IPS-18a (cell line): ENCODE data around the gene MALRD1.

Source experiments
- H3K27ac ChIP-seq: one replicate; pipeline ENCODE4 v1.5.1; 2013; ENCODE audit warnings: low read length
- H3K27me3 ChIP-seq: one replicate; pipeline ENCODE4 v1.6.1; 2013; ENCODE audit warnings: mild to moderate bottlenecking, low read length; ENCODE audit not compliant: control insufficient read depth, insufficient read depth
- H3K36me3 ChIP-seq: one replicate; pipeline ENCODE4 v1.6.1; 2013; ENCODE audit warnings: low read depth, low read length; ENCODE audit not compliant: control insufficient read depth
- H3K4me1 ChIP-seq: one replicate; pipeline ENCODE4 v1.6.1; 2013; ENCODE audit warnings: low read depth, low read length; ENCODE audit not compliant: control insufficient read depth
- H3K4me3 ChIP-seq: one replicate; pipeline ENCODE4 v1.5.1; 2013; ENCODE audit warnings: low read length
- H3K9ac ChIP-seq: one replicate; pipeline ENCODE4 v1.6.1; 2013; ENCODE audit warnings: mild to moderate bottlenecking, low read length, moderate library complexity
- H3K9me3 ChIP-seq: one replicate; pipeline ENCODE4 v1.6.1; 2013; ENCODE audit warnings: low read depth, low read length; ENCODE audit not compliant: control insufficient read depth

The MALRD1 gene

DNA sequence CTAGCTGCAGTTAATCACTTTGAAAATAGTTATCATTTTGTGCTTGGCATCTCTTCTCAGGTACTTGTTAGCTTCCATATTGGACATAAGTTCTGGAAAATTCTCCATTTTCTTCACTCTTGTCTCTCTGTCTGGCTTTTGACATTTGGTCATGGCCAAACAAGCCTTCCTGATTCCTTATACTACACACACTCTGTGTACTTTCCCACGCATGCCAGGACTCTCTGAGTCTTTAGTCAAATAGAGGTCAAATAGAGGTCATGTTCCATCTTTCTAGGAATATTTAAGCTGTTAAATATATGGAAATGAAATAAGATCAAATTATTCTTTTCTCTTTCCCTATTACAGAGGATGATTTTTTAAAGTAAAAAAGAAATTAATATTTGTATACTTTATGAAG, 532.1 kb downstream of the MALRD1 start:
- H3K9me3 ChIP-seq = no peaks in the 10 kb centered on the region
- no peaks in the 10 kb centered on the region for H3K4me1 ChIP-seq
- H3K9ac ChIP-seq = no peak overlapping the region
- no peak overlapping the region for H3K27ac ChIP-seq
- H3K4me3 ChIP-seq = no peak overlapping the region
- no peaks in the 10 kb centered on the region for H3K36me3 ChIP-seq
- H3K27me3 ChIP-seq = no peaks in the 10 kb centered on the region

DNA sequence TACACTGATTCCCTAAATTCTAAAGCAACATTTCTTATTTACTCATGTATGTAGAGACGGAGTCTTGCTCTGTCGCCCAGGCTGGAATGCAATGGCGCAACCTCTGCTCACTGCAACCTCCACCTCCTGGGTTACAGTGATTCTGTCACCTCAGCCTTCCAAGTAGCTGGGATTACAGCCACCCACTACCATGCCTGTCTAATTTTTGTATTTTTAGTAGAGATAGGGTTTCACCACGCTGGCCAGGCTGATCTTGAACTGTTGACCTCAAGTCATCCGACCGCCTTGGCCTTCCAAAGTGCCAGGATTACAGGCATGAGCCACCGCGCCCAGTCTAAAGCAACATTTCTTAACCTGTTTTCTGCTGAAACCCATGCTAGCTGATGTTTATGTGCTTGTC, 540.0 kb downstream of the MALRD1 start:
- H3K4me3 ChIP-seq = no peak overlapping the region
- no peak overlapping the region for H3K9ac ChIP-seq
- H3K27ac ChIP-seq = no peak overlapping the region
- H3K9me3 ChIP-seq = no peaks in the 10 kb centered on the region
- H3K36me3 ChIP-seq = no peaks in the 10 kb centered on the region
- H3K4me1 ChIP-seq = no peaks in the 10 kb centered on the region
- H3K27me3 ChIP-seq = no peaks in the 10 kb centered on the region

DNA sequence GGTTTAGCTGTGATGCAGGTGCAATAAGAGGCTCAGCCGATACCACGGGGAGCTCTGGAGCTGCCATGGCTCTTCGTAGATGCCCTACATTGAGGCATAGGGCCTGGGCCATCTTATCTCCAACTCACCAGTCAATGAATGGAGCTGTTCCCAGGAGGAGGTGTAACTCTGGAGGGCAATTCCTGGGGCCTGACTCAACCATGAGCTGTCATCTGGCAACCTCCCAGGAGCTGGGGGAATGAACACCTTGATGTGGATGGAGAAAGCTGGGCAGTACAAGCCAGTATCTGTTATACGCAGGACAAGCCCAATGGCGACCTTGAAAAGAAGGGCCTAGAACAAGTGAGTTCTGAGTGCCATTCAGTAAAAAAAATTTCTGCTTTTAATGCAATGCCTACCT, 543.7 kb downstream of the MALRD1 start:
- no peaks in the 10 kb centered on the region for H3K27me3 ChIP-seq
- no peaks in the 10 kb centered on the region for H3K36me3 ChIP-seq
- no peak overlapping the region for H3K27ac ChIP-seq
- no peaks in the 10 kb centered on the region for H3K9me3 ChIP-seq
- no peak overlapping the region for H3K4me3 ChIP-seq
- H3K4me1 ChIP-seq = no peaks in the 10 kb centered on the region
- no peak overlapping the region for H3K9ac ChIP-seq

DNA sequence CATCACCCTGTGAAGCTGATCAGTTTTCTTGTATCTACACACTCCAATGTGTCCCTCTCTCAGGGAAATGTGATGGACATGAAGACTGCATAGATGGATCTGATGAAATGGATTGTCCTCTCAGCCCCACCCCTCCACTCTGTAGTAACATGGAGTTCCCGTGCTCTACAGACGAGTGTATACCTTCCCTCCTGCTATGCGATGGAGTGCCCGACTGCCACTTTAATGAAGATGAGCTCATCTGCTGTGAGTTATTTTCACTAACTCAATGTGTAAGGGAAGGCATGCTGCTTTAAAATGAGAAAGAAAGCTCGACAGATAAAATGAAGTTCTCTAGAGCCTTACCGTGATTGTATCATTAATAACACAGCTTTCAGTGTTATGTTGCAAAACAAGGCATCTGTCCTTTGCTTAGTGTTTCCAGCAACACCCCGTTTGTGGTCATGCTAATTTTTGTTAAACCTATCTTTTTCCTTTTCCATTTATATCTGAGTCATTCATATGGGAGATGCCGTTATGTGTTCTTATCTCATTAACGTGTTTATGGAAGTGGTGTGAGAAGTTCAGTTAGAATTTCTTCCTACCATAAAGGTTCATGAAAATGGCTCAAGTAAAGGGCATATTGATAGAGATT, 546.7 kb downstream of the MALRD1 start:
- H3K36me3 ChIP-seq = no peaks in the 10 kb centered on the region
- H3K4me3 ChIP-seq = no peak overlapping the region

DNA sequence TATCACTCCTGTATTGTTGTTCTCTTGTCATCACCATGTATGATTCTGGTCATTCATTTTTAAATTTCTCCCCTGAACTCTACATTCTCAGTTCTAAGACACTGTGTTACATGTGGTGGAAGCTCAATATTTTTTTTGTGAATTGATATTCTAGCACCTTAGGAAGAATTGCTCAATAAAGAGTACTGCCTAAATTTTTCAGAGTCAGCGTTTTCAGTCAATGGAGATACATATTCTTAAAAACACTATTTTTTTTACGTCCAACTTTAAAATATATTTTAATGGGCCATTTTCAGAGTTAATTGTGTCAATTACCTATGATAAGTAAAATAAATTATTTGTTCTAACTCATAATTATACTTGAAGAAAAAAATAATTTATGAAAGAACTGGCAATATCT, 557.2 kb downstream of the MALRD1 start:
- no peaks in the 10 kb centered on the region for H3K4me1 ChIP-seq
- no peaks in the 10 kb centered on the region for H3K27me3 ChIP-seq
- H3K4me3 ChIP-seq = no peak overlapping the region
- H3K9ac ChIP-seq = no peak overlapping the region
- no peaks in the 10 kb centered on the region for H3K36me3 ChIP-seq
- no peaks in the 10 kb centered on the region for H3K9me3 ChIP-seq
- H3K27ac ChIP-seq = no peak overlapping the region

More for the DNA sequence above, 546.7 kb downstream of the MALRD1 start:
- no peak overlapping the region for H3K27ac ChIP-seq
- H3K9me3 ChIP-seq = no peaks in the 10 kb centered on the region
- no peak overlapping the region for H3K9ac ChIP-seq
- no peaks in the 10 kb centered on the region for H3K27me3 ChIP-seq
- no peaks in the 10 kb centered on the region for H3K4me1 ChIP-seq

DNA sequence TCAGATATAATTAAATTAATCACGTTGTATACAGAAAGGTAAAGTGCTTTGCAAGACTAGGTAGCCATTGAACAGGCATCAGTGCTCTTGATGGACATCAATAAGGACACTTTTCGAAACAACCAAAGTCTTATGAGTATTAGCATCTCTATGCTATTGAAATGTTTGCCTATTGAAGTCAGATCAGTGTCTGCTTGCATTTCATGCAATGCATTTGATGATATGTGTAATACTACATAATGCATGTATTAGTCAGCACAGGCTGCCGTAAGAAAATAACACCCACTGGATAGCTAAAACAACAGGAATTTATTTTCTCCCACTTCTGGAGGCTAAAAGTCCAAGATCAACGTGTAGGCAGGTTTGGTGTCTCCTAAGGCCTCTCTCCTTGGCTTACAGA, 558.4 kb downstream of the MALRD1 start:
- no peaks in the 10 kb centered on the region for H3K27me3 ChIP-seq
- H3K27ac ChIP-seq = no peak overlapping the region
- no peak overlapping the region for H3K9ac ChIP-seq
- no peaks in the 10 kb centered on the region for H3K36me3 ChIP-seq
- no peaks in the 10 kb centered on the region for H3K4me1 ChIP-seq
- H3K4me3 ChIP-seq = no peak overlapping the region
- H3K9me3 ChIP-seq = no peaks in the 10 kb centered on the region

DNA sequence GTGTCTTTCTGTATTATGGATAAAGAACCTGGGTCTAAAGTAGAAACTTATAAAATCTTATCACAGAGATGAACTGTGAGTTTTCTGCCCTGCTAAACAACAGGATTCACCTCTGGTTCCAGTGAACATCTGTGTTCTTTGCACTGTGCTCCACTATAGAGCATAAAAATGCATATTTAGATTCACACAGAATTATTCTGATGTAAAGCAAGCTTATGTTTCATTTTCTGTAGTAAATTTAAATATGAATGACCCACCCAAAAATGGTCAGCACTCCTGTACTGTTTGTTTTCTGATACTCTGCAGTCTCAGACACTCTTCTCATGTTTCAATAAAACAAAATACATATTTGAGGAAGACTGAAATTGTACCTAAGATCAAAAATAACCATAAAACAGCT, 563.2 kb downstream of the MALRD1 start:
- no peaks in the 10 kb centered on the region for H3K27me3 ChIP-seq
- H3K9ac ChIP-seq = no peak overlapping the region
- H3K4me3 ChIP-seq = no peak overlapping the region
- no peaks in the 10 kb centered on the region for H3K4me1 ChIP-seq
- H3K27ac ChIP-seq = no peak overlapping the region
- H3K36me3 ChIP-seq = no peaks in the 10 kb centered on the region
- H3K9me3 ChIP-seq = no peaks in the 10 kb centered on the region

DNA sequence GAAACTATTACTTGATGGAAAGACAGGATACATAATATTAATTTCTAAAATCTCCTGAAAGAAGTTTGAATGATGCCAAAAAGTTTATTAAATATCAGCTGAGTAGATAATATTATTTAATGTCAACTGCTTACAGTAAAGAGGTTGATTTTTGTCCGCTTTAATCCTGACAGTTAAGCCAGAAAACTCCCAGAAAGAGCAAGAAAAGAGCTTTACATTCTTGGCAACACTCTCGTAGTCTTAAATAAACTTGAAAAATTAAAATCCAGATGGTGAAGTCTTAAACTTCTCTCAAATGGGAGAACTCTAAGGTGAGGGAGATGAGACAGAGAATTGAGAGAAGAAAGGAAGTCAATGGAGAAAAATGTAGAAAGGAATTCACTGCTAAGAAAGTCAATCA, 568.4 kb downstream of the MALRD1 start:
- Histone ChIP-seq H3K4me1 (no peaks in the 10 kb centered on the region), H3K27ac (no peak overlapping the region), H3K27me3 (no peaks in the 10 kb centered on the region), H3K4me3 (no peak overlapping the region), H3K9me3 (no peaks in the 10 kb centered on the region), H3K36me3 (no peaks in the 10 kb centered on the region), H3K9ac (no peak overlapping the region)

DNA sequence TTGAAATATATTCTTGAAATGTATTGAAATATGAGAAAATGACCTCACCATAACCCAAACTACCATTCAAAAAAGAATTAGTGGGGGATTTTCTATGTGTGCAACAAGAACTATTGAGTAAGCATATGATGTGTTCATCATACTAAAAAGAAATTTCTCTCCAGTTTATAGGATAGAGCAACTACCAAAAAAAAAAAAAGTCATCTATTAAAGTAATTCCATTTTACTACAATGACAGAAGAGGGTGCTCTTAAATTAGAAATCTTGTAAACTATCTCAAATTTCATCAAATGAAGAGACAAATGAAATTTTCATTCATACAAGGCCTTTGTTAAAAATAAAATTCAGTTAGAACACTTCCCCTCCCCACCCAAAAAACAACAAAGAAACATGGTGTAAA, 572.2 kb downstream of the MALRD1 start:
- Histone ChIP-seq H3K4me3 (no peak overlapping the region), H3K9me3 (no peaks in the 10 kb centered on the region), H3K36me3 (no peaks in the 10 kb centered on the region)

DNA sequence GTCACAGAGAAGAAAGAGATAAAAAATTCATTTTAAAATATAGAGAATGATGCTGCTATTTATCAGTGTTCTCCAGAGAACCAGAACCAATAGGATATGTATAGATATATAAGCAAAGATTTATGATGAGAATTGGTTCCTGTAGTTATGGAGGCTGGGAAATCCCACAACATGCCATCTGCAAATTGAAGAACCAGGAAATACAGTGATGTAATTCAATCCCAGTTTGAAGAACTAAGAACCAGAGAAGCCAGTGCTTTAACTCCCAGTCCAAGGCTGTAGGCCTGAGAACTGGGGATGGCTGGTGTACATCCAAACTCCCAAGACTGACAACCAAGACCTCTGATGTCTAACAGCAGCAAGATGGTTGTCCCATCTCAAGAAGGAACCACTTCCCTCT, 574.7 kb downstream of the MALRD1 start:
- Histone ChIP-seq H3K9me3 (no peaks in the 10 kb centered on the region), H3K4me1 (no peaks in the 10 kb centered on the region), H3K27me3 (no peaks in the 10 kb centered on the region), H3K27ac (no peak overlapping the region), H3K4me3 (no peak overlapping the region), H3K36me3 (no peaks in the 10 kb centered on the region), H3K9ac (no peak overlapping the region)

More for the DNA sequence above, 572.2 kb downstream of the MALRD1 start:
- no peaks in the 10 kb centered on the region for H3K4me1 ChIP-seq
- no peaks in the 10 kb centered on the region for H3K27me3 ChIP-seq
- H3K27ac ChIP-seq = no peak overlapping the region
- H3K9ac ChIP-seq = no peak overlapping the region

DNA sequence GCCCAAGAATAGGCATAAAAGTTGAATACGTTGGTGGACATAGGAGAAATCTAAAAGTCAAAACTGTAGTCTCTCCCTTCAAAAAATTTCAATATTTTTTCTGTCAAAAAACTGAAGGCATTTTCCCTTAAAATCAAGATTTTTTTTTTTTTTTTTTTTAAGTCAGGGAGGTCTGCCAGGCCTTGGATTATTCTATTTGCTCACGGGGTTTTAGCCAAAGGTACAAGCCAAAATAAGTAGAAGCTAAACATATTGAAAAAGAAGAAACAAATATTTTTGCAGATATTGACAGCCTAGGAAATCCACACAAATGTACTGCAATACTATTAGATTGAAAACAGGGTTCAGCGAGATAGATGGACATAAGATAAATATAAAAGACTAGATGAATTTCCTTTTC, 577.6 kb downstream of the MALRD1 start:
- Histone ChIP-seq H3K9ac (no peak overlapping the region), H3K4me1 (peaks cover 15% of the 10 kb centered on the region), H3K4me3 (no peak overlapping the region)

DNA sequence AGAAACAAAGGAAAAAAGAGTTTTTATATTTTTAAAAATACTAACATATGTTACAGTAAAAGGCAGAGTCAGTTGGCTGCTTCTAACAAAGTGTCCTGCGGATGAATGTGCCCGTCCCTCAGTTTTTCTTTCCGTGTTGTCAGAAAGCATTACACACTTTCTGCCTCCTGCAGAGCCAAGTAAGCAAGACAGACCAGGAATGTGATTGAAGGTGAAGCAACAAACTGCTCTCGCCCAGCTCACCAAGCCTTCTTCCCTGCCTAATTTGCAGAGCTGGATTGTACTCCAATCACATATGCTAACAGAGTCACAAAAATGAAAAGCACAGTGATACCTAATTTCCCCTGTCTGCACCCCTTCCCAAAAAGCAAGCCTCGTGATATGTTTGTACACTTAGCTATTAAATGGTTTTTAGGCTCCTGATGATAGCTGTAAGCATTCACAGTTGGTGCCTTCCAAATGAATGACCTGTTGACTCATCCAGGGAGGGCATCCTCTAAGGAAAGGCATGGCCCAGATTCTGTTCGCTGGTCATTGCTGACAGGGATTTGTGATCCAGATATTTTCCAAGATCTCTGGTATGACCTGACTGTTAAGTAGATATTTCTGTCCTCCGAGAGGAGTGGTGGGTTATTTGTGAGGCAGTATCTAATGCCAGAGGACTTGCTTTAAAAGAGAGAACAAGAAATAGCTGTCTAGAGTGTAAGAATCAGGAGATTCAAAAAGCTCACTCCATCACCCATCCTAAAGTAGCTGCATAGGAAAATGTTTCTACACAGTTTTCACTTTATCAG, 580.4 kb downstream of the MALRD1 start:
- H3K27ac ChIP-seq = no peak overlapping the region
- no peaks in the 10 kb centered on the region for H3K36me3 ChIP-seq
- no peaks in the 10 kb centered on the region for H3K27me3 ChIP-seq
- no peaks in the 10 kb centered on the region for H3K9me3 ChIP-seq
- no peak overlapping the region for H3K9ac ChIP-seq
- peaks cover 15% of the 10 kb centered on the region for H3K4me1 ChIP-seq
- H3K4me3 ChIP-seq = no peak overlapping the region

More for the DNA sequence above, 577.6 kb downstream of the MALRD1 start:
- H3K27me3 ChIP-seq = no peaks in the 10 kb centered on the region
- no peak overlapping the region for H3K27ac ChIP-seq
- H3K9me3 ChIP-seq = no peaks in the 10 kb centered on the region
- H3K36me3 ChIP-seq = no peaks in the 10 kb centered on the region
